Ammon's horn (tissue), 1 donor: ENCODE results near the gene BAIAP2.
"Not testable (repeated sequence)": the region's sequence is repeated elsewhere in the genome, so short reads cannot be mapped to it uniquely, and the experiment has no call there.

Experiments
- DNase-seq: peaks from one replicate; pipeline ENCODE4 v3.0.0-alpha.2; 2016; ENCODE audit warnings: low spot score

BAIAP2 gene

DNA sequence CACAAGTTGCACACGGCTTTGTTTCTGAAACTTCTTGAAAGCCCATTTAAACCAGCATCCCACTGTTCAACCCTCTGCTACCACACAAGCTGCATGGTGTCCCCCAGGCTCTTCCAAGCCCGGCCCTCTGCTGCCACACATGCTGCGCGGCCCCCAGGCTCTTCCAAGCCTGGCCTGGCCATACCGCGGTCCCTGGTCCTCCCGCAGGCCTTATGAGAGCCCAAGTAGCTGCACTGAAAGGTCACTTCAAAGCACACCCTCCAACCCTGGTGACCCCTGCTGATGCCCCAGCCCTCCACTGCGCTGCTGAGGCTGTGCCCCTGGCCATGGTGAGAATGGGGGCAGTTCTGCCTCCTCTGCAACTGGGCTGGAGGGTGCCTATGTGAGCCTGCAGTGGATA lies 104.5 kb downstream of the BAIAP2 start:
- no peak for DNase-seq

DNA sequence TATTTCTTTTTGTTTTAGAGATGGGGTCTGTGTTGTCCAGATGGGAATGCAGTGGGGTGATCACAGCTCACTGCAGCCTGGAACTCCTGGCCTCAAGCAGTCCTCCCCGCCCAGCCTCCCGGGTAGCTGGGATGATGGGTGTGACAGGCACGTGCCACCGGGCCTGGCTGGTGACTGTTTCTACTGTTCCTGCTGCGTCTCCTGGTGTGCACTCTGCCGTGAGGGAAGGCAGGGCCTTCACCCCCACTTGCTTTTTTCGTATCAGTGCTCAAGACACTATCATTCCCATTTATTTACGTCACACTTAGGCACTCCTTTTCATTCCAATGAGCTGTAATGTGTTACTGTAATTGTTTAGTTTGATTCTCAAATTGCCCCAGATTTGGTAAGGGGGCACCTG lies 105.1 kb downstream of the BAIAP2 start:
- no peak for DNase-seq

DNA sequence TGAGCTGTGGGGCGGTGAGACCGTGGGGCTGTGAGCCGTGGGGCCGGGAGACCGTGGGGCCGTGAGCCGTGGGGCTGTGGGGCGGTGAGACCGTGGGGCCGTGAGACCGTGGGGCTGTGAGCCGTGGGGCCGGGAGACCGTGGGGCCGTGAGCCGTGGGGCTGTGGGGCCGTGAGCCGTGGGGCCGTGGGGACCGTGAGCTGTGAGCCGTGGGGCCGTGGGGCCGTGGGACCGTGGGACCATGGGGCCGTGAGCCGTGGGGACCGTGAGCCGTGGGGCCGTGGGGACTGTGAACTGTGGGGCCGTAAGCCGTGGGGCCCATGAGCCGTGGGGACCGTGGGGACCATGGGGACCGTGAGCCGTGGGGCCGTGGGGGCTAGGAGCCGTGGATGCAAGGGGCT lies 105.7 kb downstream of the BAIAP2 start:
- DNase-seq, result no peak

DNA sequence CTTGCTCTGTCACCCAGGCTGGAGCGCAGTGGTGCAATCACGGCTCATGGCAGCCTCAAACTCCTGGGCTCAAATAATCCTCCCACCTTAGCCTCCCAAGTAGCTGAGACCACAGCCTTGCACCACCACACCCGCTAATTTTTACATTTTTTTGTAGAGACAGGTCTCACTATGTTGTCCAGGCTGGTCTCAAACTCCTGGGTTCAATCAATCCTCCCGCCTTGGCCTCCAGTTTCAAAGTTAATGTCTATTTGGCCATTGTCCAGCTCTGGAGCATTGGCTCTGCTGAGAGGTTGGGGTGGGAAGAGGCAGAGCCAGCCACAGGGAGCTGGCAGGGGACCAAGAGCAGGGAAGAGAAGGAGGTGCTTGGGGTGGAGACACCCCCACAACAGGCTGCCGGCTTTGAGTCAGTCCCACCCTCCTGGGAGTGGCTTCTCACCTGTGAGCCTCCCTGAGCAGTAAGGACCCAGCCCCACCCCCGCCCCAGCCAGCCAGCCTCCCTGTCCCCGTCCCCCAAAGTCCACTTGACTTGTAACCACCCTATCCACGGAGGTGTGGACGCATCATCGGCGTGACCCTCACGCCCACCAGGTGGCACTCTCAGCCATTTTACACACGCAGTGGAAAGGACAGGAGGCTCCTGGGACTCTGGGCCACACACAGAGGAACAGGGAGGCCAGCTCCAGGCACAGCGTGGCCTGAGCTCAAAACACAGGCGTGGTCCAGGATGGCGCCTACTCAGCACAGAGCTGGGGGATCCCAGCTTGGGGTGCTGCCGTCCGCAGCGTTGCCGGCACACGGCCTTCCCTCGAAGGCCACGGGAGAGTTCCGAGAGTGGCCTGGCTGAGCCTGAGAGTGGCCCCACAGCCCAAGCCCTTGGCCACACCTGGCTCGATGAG lies 107.6 kb downstream of the BAIAP2 start:
- peak; percentile 91 for DNase-seq

DNA sequence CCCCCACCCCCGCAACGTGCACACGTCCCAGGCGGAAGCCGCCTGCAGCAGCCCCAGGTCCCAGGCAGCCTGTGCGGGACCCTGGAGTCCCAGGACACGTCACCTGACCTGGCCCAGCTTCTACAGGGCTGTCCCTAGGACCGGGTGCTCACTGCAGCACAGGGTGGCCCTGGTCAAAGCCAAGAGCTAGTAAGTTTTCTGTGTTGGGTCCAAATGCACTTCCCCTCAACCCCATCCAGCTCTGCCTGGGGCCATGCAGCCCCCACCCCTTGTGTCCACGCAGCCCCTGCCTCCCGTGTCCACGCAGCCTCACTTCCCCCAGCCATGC lies 108.2 kb downstream of the BAIAP2 start:
- no peak for DNase-seq

DNA sequence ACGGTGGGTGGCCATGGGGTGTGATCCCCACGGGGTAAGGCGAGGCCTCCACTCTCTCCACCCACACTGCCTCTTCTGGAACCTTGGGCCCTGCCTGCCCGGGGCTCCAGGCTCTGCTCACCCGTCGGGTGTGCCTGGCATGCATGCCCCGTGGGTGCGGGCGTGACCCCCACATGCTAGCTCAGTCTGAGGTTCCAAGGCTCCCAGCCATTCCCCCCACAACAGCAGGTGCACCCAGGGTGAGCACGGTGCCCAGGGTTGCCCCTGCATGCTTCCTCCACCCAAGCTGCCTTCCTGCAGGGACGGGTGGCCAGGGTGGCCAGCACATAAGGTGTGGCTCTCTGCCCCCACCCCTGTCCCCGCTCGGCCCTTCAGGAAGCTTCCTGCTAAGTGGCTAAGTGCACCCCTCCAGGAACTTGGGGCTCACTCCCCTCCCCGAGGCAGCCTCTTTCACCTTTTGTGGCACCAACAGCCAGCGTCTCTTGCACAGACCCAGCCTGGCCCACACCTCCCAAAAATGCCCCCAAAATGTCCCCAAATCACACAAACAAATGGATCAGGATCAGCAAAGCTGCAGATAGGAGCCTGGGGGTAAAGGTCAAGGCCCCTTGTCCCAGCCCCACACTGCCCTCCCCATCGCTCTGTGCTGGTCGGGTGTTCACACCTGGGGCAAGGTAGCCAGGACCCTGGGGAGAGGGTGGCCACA lies 108.9 kb downstream of the BAIAP2 start:
- DNase-seq, result no peak

DNA sequence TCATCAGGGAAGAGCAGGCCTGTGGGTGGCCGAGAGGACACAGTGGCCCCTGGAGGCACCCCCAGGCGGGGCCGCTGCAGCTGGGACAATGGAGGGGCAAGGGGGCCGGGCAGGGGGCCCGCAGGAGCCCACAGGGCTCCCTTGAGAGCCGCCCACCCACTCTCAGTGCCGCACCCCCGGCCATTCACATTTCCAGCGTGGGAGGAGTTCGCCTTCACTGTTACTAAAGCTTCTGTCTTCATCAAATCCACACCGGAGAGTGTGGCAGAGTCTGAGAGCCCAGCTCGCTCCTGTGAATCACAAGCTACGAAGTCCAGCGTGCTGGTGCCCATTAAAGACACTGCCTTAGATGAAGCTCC lies 109.5 kb downstream of the BAIAP2 start:
- no peak for DNase-seq

DNA sequence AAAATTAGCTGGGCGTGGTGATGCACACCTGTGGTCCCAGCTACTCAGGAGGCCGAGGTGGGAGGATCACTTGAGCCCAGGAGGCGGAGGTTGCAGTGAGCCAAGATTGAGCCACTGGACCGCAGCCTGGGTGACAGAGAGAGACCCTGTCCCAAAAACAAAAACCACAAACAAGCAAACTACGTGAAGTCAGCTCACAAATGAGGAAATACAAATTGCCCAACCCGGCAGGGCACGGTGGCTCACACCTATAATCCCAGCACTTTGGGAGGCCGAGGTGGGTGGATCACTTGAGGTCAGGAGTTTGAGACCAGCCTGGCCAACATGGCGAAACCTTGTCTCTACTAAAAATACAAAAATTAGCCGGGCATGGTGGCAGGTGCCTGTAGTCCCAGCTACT lies 111.3 kb downstream of the BAIAP2 start:
- not testable (repeated sequence) for DNase-seq

DNA sequence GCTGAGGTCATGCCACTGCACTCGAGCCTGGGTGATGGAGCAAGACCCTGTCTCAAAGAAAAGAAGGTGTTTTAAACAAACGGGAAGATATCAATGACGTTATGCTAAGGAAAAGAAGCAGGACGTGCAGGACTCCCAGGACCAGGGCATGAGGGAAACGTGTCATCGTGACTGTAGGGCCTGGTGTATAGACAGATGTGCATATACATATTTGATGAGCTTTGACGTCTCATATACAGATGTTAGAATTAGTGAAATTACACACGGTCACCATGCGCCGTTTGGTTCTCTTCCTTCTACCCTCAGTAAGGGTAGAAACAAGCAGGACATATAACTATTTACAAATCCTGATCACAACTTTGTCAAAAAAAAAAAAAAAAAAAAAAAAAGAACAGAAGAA lies 112.8 kb downstream of the BAIAP2 start:
- no peak for DNase-seq

DNA sequence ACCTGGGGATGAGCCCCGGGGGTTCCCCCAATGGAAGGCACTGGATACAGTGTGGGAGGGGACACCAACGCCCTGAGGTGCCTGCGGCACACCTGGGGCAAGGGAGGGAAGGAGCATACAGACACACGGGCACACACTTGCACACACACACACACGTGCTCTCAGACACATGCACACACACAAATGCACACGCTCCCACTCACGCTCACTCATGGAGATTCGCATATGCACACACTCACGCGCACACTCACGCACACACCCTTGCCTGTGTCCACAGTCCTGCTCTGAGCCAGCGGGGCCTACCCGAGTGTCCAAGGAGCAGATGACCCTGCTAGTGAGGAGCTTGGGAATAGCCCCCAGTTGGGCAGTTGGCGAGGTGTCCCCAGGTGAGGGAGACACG lies 113.6 kb downstream of the BAIAP2 start:
- DNase-seq, result no peak

DNA sequence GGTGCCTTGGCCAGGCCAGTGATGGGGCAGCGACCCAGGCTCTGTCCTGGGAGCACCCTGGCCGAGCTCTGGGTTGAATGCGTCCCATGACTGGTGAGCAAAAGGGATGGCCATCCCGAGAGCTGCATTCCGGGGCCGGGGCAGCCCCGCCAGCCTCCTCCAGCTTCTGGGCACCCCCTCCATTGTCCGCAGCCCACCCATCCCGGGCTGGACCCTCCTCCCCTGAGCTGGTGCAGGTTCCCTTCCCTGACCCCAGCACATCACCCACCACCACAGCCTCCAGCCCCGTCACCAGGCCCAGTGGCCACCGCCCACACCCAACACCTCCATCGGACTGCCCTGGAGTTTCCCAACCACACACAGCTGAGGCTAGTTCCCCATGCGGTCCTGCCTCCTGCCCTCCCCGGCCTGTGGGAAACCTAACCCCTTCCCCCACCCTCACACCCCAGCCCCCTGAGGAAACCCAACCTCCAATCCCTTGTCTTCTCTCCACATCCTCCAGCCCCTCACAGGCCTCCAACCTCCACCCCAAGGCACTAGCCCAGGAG lies 114.1 kb downstream of the BAIAP2 start:
- DNase-seq, result no peak

DNA sequence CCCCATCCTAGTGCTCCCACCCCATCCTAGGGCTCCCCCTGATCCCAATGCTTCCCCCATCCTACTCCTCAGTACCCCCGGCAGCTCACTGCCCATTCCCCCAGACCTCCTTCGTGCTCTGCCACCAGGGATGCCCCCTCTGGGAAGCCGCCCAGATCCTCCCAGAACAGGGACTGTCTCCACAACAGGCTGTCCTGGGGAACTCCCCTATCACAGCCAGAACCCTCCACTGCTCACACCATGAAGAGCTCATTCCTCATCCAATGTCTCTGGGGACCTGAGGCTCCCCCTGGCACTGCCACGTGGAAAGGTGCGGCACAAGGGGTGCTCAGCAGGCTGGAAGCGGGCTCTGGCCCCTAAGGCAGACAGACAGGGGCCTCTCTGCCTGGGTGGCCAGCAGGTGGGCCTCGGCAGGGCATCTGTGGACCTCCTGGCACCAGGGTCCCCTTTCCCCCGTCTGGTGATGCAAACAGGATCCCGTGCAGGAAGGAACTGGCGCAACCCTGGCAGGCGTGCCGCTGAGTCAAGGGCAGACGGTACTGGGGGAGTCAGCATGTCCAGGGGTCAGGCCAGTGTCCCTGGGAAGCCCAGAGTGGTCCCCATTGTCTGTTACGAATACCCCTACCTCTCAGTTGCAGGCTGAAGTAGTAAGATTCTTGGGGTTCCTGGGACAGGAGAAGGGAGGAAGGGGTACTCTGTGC lies 115.6 kb downstream of the BAIAP2 start:
- no peak for DNase-seq

DNA sequence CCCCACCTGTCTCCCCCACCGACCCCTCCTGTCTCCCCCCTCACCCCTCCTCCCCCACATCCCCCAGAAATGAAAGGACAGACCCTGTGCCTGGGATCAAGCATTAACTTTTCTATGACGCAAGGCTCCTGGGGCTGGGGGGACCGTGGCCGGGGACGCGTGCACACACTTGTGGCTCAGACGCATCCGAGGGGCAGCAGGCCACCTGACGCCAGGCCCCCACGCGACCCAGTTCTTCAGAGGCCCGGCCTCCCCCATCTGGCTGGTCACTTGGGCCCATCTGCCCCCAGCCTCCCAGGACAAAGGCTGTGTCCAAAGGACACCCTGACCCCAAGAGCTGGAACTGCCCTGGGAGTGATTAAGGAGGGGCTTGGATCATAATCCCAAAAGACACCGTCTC lies 116.3 kb downstream of the BAIAP2 start:
- no peak for DNase-seq

DNA sequence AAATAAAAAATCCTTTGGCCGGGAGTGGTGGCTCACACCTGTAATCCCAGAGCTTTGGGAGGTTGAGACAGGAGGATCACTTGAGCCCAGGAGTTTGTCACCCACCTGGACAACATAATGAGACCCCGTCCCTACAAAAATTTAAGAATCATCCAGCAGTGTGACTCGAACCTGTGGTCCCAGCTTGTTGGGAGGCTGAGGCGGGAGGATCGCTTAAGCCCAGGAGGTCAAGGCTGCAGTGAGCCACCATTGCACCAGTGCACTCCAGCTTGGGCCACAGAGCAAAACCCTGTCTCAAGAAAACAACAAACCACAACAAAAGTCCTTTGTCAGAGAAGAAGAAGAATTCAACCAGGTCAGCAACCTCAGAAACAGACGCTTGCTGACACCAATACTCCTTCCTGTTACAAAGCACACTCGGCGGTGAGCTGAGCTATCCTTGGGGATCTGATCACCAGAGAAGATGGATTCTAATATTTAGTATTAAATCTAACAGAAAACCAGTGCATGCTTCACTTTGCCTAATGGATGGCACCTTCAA lies 117.4 kb downstream of the BAIAP2 start:
- DNase-seq, result no peak

DNA sequence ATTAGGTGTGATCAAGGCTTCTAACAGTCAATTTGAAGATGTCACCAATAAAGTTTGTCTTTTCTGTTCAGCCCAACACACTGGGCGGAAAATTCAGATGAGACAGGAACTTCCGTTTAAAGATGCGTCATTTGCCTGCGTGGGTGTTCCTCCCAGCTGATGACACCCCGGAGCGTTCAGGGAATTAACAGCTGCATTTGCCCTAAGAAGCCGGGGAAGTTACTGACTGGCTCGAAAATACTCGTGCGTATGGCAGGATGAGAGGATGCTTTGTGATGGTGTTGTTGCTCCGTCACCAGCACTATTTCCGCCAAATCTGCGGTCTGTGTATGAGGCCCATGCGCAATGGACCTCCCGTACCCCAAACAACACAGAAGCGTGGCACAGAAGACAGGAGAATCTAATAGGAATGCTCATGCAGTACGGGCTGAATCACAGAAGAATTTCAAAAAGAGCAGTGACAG lies 118.4 kb downstream of the BAIAP2 start:
- peak; percentile 93 for DNase-seq

DNA sequence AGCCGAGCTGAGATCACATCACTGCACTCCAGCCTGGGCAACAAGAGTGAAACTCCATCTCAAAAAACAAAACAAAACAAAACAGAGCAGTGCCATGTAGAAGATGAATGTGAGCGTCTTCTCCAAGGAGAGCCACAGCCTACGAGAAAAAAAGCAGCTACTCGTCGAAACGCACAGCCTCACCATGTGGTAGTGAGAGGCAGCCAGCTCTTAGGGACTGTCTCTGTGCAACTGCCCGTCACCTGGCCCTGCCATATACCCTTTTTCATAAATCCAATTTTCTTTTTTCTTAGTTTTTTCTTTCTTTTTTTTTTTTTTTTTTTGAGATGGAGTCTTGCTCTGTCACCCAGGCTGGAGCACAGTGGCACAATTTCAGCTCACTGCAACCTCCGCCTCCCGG lies 119.1 kb downstream of the BAIAP2 start:
- peak; percentile 50 for DNase-seq

DNA sequence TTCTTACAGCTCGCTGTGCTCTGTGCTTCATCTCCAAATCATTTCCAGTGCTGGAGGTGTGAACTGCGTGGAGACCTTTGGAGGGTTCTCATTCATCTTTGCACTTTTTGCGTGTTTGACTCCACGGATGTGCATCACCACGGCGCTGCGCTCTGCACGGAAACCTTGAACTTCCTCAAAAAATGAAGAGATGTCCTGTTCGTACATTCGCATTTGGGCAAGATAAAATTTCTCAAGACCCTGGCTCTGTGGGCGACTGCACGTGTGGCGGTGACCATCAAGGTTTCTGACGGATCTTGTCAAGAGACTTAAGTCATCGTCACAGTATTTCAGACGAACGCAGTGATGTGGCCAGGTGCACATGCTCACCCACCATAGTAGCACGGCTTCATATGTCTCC lies 120.0 kb downstream of the BAIAP2 start:
- no peak for DNase-seq

DNA sequence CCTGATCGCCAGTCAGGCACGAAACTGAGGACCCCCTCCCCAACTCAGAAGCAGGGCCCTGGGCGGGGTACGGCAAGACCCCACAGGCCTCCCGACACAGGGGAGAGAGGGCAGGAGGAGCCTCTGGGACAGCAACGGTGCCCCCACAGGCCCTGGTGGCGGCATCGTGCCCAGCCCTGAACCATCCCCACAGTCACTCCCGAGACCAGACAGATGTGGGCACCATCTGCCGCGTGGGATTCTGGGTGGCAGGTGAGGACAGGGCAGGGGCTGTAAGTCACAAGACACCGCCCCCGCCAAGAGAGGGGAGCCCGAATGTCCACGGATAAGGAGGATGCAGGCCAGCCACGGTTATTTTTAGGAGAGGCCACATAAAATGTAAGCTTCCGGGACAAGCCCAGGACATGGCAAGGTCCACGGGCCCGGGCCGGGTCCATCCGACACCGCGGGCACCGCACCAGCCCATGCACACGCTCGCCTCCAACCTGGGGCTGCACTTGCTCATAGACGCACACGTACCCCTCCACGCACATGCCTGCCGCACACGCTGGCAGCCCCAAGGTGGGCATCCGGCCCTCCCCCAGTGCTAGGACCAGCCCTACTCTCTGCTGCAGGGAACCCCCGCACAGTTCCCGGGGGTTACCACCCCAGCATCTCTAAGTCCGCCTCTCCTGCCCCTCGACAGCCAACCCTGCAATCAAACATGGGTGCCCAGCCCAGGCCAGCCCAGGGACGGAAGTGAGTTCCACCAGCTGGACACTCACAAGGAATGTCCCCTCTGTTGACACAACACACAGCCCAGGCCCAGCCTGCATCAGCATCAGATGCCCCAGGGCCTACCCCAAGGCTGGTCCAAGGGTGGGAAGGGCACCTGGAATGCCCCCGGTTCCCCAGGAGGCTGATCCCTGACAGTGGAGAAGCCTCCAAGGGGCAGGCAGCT lies 122.2 kb downstream of the BAIAP2 start:
- DNase-seq, result no peak

DNA sequence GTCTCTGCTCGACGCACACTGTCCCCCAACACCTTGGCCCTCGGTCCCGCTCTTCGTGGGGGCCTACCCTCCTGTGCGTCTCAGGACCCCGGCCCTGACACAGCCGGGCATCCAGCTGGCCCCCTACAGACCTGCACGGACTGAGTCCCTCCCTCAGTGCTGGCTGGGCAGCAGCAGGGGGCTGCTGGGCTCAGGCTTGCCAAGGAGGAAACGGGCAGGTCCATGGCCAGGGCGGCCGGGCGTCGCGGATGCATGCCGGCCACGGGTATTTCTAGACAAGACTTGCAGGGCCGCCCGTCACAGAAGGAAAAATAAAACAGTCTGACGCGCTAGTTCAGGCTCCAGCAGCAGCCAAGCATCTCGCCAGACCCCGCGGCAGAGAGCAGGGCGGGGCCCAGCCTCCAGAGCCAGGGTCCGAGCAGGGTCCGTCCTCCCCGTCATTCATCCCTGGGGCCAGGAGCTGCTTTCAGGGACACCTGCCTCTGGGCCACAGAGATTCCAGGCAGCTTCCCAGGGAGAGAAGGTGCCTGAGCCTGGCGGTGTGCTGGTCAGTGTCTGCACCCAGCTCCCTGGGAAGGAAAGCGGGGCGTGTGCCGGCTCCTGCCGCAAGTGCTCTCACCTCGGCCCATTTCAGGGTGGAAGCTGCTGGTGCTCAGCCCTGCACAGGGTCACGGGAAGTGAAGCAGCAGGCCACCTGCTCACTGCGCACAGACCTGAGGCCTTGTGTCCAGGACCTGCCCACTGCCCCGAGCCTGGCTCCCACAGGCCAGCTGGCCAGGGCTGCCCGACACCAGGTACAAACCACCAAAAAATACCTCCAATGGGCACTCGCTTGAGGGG lies 123.1 kb downstream of the BAIAP2 start:
- no peak for DNase-seq
